Suprapubic skin (tissue), 4 donors: ENCODE results near the gene SLC13A1.
"Not testable (repeated sequence)": the region's sequence is repeated elsewhere in the genome, so short reads cannot be mapped to it uniquely, and the experiment has no call there.

Experiments used
- POLR2A ChIP-seq, 2 donors: fragments of 450-650 bp; IDR thresholded peaks; one replicate each; pipeline ENCODE4 v1.6.1; 2017; ENCODE audit warnings: antibody characterized with exemption in 2 of 2, mild to moderate bottlenecking in 2 of 2, moderate library complexity in 2 of 2
- POLR2AphosphoS5 ChIP-seq, 3 donors: sonication (generic); formaldehyde crosslinking; IDR thresholded peaks; one replicate each; pipeline ENCODE4 v1.6.1; 2017; ENCODE audit warnings: antibody characterized with exemption in 3 of 3
- TF ChIP-seq, protein P1 (sequence below), 2 donors: fragments of 200-600 bp in 1 of 2; fragments of 450-650 bp in 1 of 2; sonication (generic) in 1 of 2; IDR thresholded peaks; one replicate each; pipeline ENCODE4 v1.5.1; 2016 to 2019; ENCODE audit warnings: antibody characterized with exemption in 2 of 2, mild to moderate bottlenecking in 1 of 2, moderate library complexity in 1 of 2

DNA sequence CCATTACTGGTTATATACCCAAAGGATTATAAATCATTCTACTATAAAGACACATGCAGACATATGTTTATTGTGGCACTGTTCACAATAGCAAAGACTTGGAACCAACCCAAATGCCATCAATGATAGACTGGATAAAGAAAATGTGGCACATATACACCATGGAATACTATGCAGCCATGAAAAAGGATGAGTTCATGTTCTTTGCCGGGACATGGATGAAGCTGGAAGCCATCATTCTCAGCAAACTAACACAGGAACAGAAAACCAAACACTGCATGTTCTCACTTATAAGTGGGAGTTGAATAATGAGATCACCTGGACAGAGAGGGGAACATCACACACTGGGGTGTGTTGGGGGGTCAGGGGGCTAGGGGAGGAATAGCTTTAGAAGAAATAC is 112.9 kb downstream of the SLC13A1 start:
- TF ChIP-seq, protein P1, sequence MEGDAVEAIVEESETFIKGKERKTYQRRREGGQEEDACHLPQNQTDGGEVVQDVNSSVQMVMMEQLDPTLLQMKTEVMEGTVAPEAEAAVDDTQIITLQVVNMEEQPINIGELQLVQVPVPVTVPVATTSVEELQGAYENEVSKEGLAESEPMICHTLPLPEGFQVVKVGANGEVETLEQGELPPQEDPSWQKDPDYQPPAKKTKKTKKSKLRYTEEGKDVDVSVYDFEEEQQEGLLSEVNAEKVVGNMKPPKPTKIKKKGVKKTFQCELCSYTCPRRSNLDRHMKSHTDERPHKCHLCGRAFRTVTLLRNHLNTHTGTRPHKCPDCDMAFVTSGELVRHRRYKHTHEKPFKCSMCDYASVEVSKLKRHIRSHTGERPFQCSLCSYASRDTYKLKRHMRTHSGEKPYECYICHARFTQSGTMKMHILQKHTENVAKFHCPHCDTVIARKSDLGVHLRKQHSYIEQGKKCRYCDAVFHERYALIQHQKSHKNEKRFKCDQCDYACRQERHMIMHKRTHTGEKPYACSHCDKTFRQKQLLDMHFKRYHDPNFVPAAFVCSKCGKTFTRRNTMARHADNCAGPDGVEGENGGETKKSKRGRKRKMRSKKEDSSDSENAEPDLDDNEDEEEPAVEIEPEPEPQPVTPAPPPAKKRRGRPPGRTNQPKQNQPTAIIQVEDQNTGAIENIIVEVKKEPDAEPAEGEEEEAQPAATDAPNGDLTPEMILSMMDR (IDR thresholded peaks at IDR 0.05) = not testable (repeated sequence)
- TF ChIP-seq POLR2AphosphoS5, POLR2A (IDR thresholded peaks at IDR 0.05): not testable (repeated sequence)
